Fibroblast of the aortic adventitia (primary cell): ENCODE results near the gene DAB2IP. TPM values are rescaled to one million over a fixed set of nuclear protein-coding genes. Genes with fewer than 3 reads are reported as not detected.

Experiments used
- DNase-seq: peaks from one replicate; pipeline ENCODE4 v3.0.0-alpha.2; 2010; ENCODE audit warnings: low read depth
- H3K4me3 ChIP-seq: 2 replicates; pipeline ENCODE4 v1.5.1; 2011; ENCODE audit warnings: low read depth, mild to moderate bottlenecking, control low read depth, low read length, moderate library complexity
- CTCF ChIP-seq: IDR thresholded peaks from 2 replicates; pipeline ENCODE4 v1.5.1; 2011; ENCODE audit warnings: mild to moderate bottlenecking, low read length, control low read depth, inconsistent platforms; ENCODE audit not compliant: insufficient read depth
- total RNA-seq: library from RNA; depleted of rRNA; stranded (reverse); fragments of >200 nt; gene quantifications from 2 replicates; pipeline ENCODE4 v1.2.3, GENCODE V29; 2012; ENCODE audit warnings: low replicate concordance

The DAB2IP gene
- total RNA-seq, 1 donor = 17.4 TPM

DNA sequence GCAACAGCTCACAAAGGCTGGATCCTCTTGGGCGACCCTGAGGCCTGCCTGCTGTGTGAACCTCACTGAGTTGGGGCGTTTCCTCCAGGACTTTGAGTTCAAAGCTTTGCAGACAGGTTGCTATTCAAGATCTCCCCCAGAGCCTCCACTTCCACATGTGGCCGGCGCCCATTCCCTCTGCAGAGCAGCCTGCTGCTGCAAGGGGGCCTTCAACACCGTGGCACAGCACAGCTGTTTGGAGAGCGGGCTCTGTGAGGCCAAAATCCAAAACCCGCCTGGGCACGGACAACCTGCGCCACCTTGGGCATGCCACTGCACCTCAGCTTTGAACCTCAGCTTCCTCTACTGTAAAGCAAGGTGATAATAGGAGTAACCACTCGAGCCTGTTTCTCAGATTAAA, 160.3 kb downstream of the DAB2IP start:
- no peak overlapping the region for H3K4me3 ChIP-seq
- DNase-seq = no peak
- TF ChIP-seq CTCF = no peak

- TF ChIP-seq CTCF = no peak
Measured at GRCh38 chr9:121812159-121812735, 160.8 kb downstream of the DAB2IP start.

GRCh38 chr9:121813519-121814210, 162.2 kb downstream of the DAB2IP start:
- no peak for TF ChIP-seq CTCF
- no peak overlapping the region for H3K4me3 ChIP-seq
- DNase-seq = no peak

More at GRCh38 chr9:121812159-121812735, 160.8 kb downstream of the DAB2IP start:
- DNase-seq = no peak
- H3K4me3 ChIP-seq = no peak overlapping the region

DNA sequence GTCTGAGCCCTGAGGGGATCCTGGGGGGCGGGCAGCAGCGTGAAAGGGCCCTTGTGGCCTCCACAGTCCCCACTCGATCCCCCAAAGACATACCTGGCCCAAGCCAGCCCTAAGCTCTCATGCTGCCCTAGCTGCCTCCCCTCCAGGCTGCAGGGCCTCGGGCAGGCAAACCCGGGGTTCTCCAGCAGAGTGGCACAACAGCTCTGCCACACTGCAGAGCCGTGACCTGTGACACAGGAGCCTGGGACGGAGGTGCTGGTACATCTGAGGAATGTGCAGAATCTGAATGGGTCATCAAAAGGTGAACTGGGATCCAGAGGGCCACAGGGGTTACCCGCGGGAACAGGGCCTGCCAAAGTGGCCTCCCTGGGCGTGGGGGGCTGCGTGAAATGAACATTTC, 163.2 kb downstream of the DAB2IP start:
- TF ChIP-seq CTCF = no peak
- H3K4me3 ChIP-seq = no peak overlapping the region
- DNase-seq = no peak

GRCh38 chr9:121815084-121815483, 163.7 kb downstream of the DAB2IP start:
- no peak overlapping the region for H3K4me3 ChIP-seq
- DNase-seq = no peak
- no peak for TF ChIP-seq CTCF

DNA sequence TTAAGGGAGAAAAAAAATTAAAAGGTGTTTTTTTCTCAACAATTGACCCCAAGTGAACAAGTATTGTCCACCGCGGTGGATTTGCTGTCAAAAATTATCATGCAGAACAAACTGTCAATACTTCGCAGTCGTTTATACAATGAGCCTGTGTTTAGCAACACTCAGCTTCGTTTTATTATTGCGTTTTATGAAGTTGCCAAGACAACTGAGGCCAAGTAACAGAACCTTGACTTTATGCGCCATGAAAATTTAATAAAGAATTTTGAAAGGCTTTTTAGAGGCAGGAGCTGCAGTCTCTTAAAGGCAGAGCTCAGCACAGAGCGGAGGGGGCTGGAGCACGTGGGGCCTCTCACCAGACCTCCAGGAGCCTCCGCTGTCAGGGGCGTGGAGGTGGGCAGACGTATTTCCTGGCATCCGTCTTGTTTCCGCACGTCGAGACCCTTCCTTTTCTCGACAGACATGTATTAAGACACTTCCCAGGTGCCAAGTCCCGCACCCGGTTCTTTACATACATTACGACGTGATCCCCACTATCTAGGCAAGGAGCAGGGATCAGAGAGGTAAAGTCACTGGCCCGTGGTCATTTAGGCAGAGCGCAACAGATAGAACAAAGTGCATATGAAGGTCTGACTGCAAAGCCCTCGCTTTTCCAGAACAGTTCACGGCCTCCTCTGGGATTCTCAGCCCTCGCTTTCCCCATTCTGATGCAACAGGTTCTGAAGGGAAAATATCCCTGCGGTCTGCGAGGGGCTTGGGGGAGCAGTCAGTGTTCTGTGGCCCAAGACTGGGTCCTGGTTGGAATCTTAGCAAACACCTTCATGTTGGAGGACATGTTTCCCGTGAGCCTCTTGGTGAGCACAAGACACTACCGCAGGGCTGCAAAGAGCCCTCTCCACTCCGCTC, 164.4 kb downstream of the DAB2IP start:
- no peak for DNase-seq

More for the DNA sequence above, 164.4 kb downstream of the DAB2IP start:
- no peak for TF ChIP-seq CTCF
- H3K4me3 ChIP-seq = no peak overlapping the region
